GM19023 (cell line): ENCODE measurements around the gene CA5A.

Experiments
- ATAC-seq: cut with Tn5 transposase; IDR thresholded peaks from one replicate; pipeline ENCODE4 v1.9.1; 2021; ENCODE audit warnings: mild to moderate bottlenecking, moderate library complexity; ENCODE audit not compliant: unreplicated experiment

Gene CA5A

GRCh38 chr16:87964049-87964659, 27.8 kb upstream of the CA5A start:
- no peak for ATAC-seq

GRCh38 chr16:87963400-87963799, 27.1 kb upstream of the CA5A start:
- ATAC-seq = no peak

- ATAC-seq = no peak
Observed at GRCh38 chr16:87961623-87962022, 25.3 kb upstream of the CA5A start.

GRCh38 chr16:87960852-87961251, 24.5 kb upstream of the CA5A start:
- no peak for ATAC-seq

- ATAC-seq = no peak
Observed at GRCh38 chr16:87960296-87960695, 24.0 kb upstream of the CA5A start.

GRCh38 chr16:87959391-87959990, 23.2 kb upstream of the CA5A start:
- ATAC-seq = no peak

- no peak for ATAC-seq
Observed at GRCh38 chr16:87958632-87959031, 22.3 kb upstream of the CA5A start.

GRCh38 chr16:87957296-87958094, 21.2 kb upstream of the CA5A start:
- ATAC-seq = no peak

- peak; percentile 37 for ATAC-seq
Observed at GRCh38 chr16:87956365-87957231, 20.3 kb upstream of the CA5A start.

GRCh38 chr16:87956098-87956364, 19.7 kb upstream of the CA5A start:
- ATAC-seq = no peak

GRCh38 chr16:87955302-87956097, 19.2 kb upstream of the CA5A start:
- ATAC-seq = no peak

GRCh38 chr16:87954826-87955225, 18.5 kb upstream of the CA5A start:
- ATAC-seq = no peak

- ATAC-seq = no peak
Observed at GRCh38 chr16:87954361-87954760, 18.0 kb upstream of the CA5A start.

GRCh38 chr16:87953308-87954215, 17.2 kb upstream of the CA5A start:
- ATAC-seq = no peak

GRCh38 chr16:87952751-87953150, 16.4 kb upstream of the CA5A start:
- no peak for ATAC-seq

- ATAC-seq = no peak
Observed at GRCh38 chr16:87951552-87952538, 15.5 kb upstream of the CA5A start.

- ATAC-seq = peak; percentile 90
Observed at GRCh38 chr16:87950765-87951551, 14.6 kb upstream of the CA5A start, which contains the start of gene BANP. Gene BANP (plus strand): TSS chr16:87951434. CDS start chr16:87975116, 23,682 bp downstream.
